Measurements from ENCODE around the gene HLA-DQA1.
"Not testable (repeated sequence)": the region's sequence is repeated elsewhere in the genome, so short reads cannot be mapped to it uniquely, and the experiment has no call there.

HLA-DQA1 gene

DNA sequence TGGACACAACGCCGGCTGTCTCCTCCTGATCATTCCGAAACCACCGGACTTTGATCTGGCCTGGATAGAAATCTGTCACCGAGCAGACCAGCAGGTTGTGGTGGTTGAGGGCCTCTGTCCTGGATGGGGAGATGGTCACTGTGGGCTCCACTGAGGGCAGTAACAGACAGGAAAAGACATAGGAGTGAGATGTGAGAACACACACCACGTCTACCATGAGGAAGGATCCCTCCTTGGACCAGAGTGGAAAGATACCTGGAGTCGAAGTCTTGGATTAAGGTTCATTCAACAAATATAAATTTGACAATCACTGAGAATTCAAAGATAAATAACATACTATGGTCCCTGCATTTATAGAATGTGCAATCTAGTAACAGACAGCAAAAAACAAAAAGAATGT lies 24.9 kb downstream of the HLA-DQA1 start:
- no peak overlapping the region for H3K4me3 Mint-ChIP-seq
- peaks cover 29% of the 10 kb centered on the region for H3K36me3 Mint-ChIP-seq (ENCODE audit: low read depth)
- H3K4me1 Mint-ChIP-seq (ENCODE audit: low read depth): peaks cover 36% of the 10 kb centered on the region
- H3K9me3 Mint-ChIP-seq: no peaks in the 10 kb centered on the region
- H3K27me3 Mint-ChIP-seq (ENCODE audit: low read depth): peaks cover 36% of the 10 kb centered on the region
- no peak overlapping the region for H3K27ac Mint-ChIP-seq

DNA sequence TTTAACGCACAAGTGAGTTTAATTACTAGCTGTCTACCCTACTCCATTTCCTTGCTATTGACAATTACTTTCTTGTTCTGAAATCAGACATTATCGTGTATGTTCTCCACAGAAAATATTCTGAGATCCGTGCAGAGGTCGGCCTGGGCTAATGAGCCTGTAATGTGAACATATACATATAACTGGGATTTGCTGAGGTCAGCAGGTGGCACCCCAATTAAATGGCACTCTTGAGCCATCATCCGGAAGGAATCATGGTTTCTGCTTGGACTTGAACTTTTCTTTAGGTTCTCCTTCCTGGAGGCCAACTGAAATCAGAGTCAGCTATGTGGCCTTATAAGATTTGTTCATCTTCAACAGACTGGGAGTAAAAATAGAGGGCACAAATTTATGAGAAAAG lies 25.6 kb downstream of the HLA-DQA1 start:
- Mint-ChIP-seq H3K9me3 (no peaks in the 10 kb centered on the region), H3K27ac (no peak overlapping the region), H3K4me1 (ENCODE audit: low read depth) (peaks cover 41% of the 10 kb centered on the region), H3K4me3 (no peak overlapping the region), H3K27me3 (ENCODE audit: low read depth) (peaks cover 41% of the 10 kb centered on the region), H3K36me3 (ENCODE audit: low read depth) (peaks cover 29% of the 10 kb centered on the region)

DNA sequence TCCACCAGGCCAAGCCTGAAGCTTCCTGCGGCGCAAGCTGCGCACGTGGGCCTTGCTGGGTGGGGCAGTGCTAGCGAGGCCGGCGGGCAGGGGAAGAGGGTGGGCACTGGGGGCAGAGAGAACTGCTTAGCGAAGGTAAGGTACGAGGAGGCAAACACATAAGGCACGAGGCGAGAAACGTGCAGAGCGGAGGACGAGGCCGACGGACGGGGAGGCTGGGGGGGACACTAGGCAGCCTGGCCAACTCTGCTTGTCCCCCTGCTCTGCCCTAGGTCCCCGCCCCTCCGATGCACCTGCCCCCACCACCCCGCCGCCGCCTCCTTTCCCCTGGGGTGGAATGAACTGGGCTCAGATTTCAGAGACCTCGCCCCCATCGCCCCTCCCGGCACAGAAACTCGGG lies 27.1 kb downstream of the HLA-DQA1 start:
- no peak overlapping the region for H3K27ac Mint-ChIP-seq
- peak overlapping the region; percentile 85 for H3K4me3 Mint-ChIP-seq
- H3K36me3 Mint-ChIP-seq (ENCODE audit: low read depth): peaks cover 25% of the 10 kb centered on the region
- no peaks in the 10 kb centered on the region for H3K9me3 Mint-ChIP-seq
- peaks cover 50% of the 10 kb centered on the region for H3K4me1 Mint-ChIP-seq (ENCODE audit: low read depth)
- peaks cover 47% of the 10 kb centered on the region for H3K27me3 Mint-ChIP-seq (ENCODE audit: low read depth)

DNA sequence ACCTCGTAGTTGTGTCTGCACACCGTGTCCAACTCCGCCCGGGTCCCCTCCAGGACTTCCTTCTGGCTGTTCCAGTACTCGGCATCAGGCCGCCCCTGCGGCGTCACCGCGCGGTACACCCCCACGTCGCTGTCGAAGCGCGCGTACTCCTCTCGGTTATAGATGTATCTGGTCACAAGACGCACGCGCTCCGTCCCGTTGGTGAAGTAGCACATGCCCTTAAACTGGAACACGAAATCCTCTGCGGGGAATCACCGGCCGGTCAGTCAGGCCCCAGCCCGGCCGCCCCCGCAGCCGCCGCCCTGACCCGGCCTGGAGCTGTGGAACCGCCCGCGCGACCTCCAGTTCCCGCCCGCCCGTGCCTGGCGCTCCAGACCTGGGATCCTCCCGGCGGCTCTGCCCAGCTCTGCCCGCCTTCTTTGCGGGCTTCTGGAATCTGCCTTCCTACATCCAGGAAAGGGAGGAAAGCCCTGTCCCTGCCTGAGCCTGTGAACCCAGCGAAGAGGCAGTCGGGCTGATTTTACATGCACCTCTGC lies 27.7 kb downstream of the HLA-DQA1 start:
- peak overlapping the region; percentile 85 for H3K27ac Mint-ChIP-seq
- H3K36me3 Mint-ChIP-seq (ENCODE audit: low read depth): peaks cover 22% of the 10 kb centered on the region
- H3K27me3 Mint-ChIP-seq (ENCODE audit: low read depth): peaks cover 46% of the 10 kb centered on the region
- no peaks in the 10 kb centered on the region for H3K9me3 Mint-ChIP-seq
- H3K4me3 Mint-ChIP-seq: peak overlapping the region; percentile 85
- peaks cover 48% of the 10 kb centered on the region for H3K4me1 Mint-ChIP-seq (ENCODE audit: low read depth)

GRCh38 chr6:32665661-32666060 lies 28.5 kb downstream of the HLA-DQA1 start:
- H3K36me3 Mint-ChIP-seq (ENCODE audit: low read depth): peaks cover 18% of the 10 kb centered on the region
- peak overlapping the region; percentile 85 for H3K27ac Mint-ChIP-seq
- H3K27me3 Mint-ChIP-seq (ENCODE audit: low read depth): peaks cover 46% of the 10 kb centered on the region
- H3K4me3 Mint-ChIP-seq: peak overlapping the region; percentile 85
- H3K9me3 Mint-ChIP-seq: no peaks in the 10 kb centered on the region
- H3K4me1 Mint-ChIP-seq (ENCODE audit: low read depth): peaks cover 44% of the 10 kb centered on the region

- H3K4me1 Mint-ChIP-seq (ENCODE audit: low read depth): peaks cover 40% of the 10 kb centered on the region
- H3K4me3 Mint-ChIP-seq: peak within 1 kb of the TSS; percentile 85
Measured at GRCh38 chr6:32666420-32667300, 29.5 kb downstream of the HLA-DQA1 start, which contains the start of gene HLA-DQB1. HLA-DQB1 (minus strand) TSS chr6:32666657; CDS start chr6:32666607, 50 bp downstream.

GRCh38 chr6:32668226-32668747 lies 31.1 kb downstream of the HLA-DQA1 start:
- H3K9me3 Mint-ChIP-seq: peaks cover 6% of the 10 kb centered on the region
- H3K4me3 Mint-ChIP-seq: no peak overlapping the region
- H3K27me3 Mint-ChIP-seq (ENCODE audit: low read depth): peaks cover 39% of the 10 kb centered on the region
- peak overlapping the region; percentile 69 for H3K27ac Mint-ChIP-seq
- H3K36me3 Mint-ChIP-seq (ENCODE audit: low read depth): peaks cover 12% of the 10 kb centered on the region
- peaks cover 40% of the 10 kb centered on the region for H3K4me1 Mint-ChIP-seq (ENCODE audit: low read depth)

More at GRCh38 chr6:32666420-32667300, 29.5 kb downstream of the HLA-DQA1 start, which contains the start of gene HLA-DQB1:
- peak within 1 kb of the TSS; percentile 85 for H3K27ac Mint-ChIP-seq
- H3K27me3 Mint-ChIP-seq (ENCODE audit: low read depth): peaks cover 46% of the 10 kb centered on the region
- peaks cover under 1% of the 10 kb centered on the region for H3K9me3 Mint-ChIP-seq
- peaks cover 18% of the 10 kb centered on the region for H3K36me3 Mint-ChIP-seq (ENCODE audit: low read depth)

DNA sequence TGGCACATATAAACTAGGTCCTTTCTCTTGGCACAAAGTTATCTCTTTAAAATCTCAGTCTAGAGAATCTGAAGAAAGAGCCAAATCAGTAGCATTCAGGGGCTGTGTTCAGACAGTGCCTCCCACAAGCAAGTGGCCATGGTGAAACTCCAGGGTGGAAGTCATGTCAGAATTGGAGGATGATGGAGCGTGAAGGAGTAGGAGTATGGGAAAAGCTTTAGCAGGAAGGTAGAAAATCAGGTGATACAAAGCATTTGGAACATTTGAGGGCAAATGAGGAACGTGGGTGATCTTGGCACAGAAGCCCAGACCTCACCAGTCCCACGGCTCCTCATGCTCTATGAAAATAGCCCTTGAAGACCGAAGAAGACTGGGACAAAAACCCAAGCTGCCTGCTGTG lies 32.0 kb downstream of the HLA-DQA1 start:
- Mint-ChIP-seq H3K4me1 (ENCODE audit: low read depth) (peaks cover 40% of the 10 kb centered on the region), H3K27ac (peak overlapping the region; percentile 36), H3K27me3 (ENCODE audit: low read depth) (peaks cover 38% of the 10 kb centered on the region), H3K9me3 (peaks cover 6% of the 10 kb centered on the region), H3K4me3 (no peak overlapping the region), H3K36me3 (ENCODE audit: low read depth) (peaks cover 5% of the 10 kb centered on the region)

DNA sequence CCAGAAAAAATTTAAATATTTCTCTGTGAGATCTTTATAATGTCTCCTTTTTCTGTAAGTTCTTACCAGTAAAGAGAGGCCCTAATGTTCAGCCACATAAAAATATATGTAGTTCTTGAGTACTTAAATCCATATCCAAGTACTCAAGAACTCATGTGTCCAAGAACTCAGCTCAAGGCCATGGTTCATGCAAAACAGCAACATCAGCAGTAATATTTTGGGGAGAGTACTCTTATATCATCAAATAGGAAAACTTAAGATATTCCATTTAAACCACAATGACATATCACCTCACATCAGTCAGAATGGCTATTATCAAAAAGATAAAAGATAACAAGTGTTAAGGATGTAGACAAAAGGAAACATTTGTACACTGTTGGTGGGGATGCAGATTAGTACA lies 32.7 kb downstream of the HLA-DQA1 start:
- Mint-ChIP-seq H3K27me3 (ENCODE audit: low read depth) (peaks cover 41% of the 10 kb centered on the region), H3K27ac (peak overlapping the region; percentile 36), H3K4me1 (ENCODE audit: low read depth) (peaks cover 38% of the 10 kb centered on the region), H3K9me3 (peaks cover 6% of the 10 kb centered on the region), H3K36me3 (ENCODE audit: low read depth) (peaks cover 3% of the 10 kb centered on the region), H3K4me3 (no peak overlapping the region)

- H3K4me3 Mint-ChIP-seq; H3K36me3 Mint-ChIP-seq (ENCODE audit: low read depth); H3K27ac Mint-ChIP-seq: not testable (repeated sequence)
- peaks cover 22% of the 10 kb centered on the region for H3K4me1 Mint-ChIP-seq (ENCODE audit: low read depth)
- H3K9me3 Mint-ChIP-seq: peaks cover 14% of the 10 kb centered on the region
- peaks cover 43% of the 10 kb centered on the region for H3K27me3 Mint-ChIP-seq (ENCODE audit: low read depth)
Measured at GRCh38 chr6:32671908-32672307, 34.7 kb downstream of the HLA-DQA1 start.

DNA sequence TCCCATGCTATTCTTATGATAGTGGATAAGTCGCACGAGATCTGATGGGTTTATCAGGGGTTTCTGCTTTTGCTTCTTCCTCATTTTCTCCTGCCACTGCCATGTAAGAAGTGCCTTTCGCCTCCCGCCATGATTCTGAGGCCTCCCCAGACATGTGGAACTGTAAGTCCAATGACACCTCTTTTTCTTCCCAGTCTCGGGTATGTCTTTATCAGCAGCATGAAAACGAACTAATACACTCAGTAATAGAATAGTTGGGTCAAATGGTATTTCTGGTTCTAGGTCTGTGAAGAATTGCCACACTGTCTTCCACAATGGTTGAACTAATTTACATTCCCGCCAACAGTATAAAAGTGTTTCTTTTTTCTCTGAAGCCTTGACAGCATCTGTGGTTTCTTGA lies 36.9 kb downstream of the HLA-DQA1 start:
- Mint-ChIP-seq H3K27me3 (ENCODE audit: low read depth) (peaks cover 53% of the 10 kb centered on the region), H3K9me3 (peaks cover 30% of the 10 kb centered on the region)
- H3K27ac Mint-ChIP-seq; H3K4me3 Mint-ChIP-seq; H3K36me3 Mint-ChIP-seq (ENCODE audit: low read depth); H3K4me1 Mint-ChIP-seq (ENCODE audit: low read depth): not testable (repeated sequence)

DNA sequence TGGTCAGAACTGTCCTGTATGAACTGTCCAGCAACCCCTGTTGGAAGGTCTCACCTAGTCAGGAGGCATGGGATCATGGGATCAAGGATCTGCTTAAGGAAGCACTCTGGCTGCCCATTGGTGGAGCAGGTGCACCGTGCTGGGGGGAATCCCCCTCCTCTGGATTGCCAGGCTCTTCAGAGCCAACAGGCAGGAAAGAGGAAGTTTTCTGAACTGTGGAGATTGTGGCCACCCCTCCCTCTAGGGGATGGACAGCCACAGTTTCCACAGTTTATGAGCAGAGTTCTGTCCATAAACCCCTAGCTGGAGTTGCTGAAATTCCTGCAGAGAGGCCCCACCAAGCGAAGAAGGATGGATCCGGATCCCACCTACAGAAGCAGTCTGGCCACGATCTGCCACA lies 42.3 kb downstream of the HLA-DQA1 start:
- peaks cover 27% of the 10 kb centered on the region for H3K9me3 Mint-ChIP-seq
- peaks cover 4% of the 10 kb centered on the region for H3K36me3 Mint-ChIP-seq (ENCODE audit: low read depth)
- H3K4me1 Mint-ChIP-seq (ENCODE audit: low read depth): peaks cover 11% of the 10 kb centered on the region
- peaks cover 76% of the 10 kb centered on the region for H3K27me3 Mint-ChIP-seq (ENCODE audit: low read depth)
- no peak overlapping the region for H3K27ac Mint-ChIP-seq
- H3K4me3 Mint-ChIP-seq: no peak overlapping the region

GRCh38 chr6:32680055-32680454 lies 42.8 kb downstream of the HLA-DQA1 start:
- H3K36me3 Mint-ChIP-seq (ENCODE audit: low read depth): peaks cover 4% of the 10 kb centered on the region
- no peak overlapping the region for H3K27ac Mint-ChIP-seq
- peaks cover 71% of the 10 kb centered on the region for H3K27me3 Mint-ChIP-seq (ENCODE audit: low read depth)
- peaks cover 13% of the 10 kb centered on the region for H3K4me1 Mint-ChIP-seq (ENCODE audit: low read depth)
- H3K9me3 Mint-ChIP-seq: peaks cover 27% of the 10 kb centered on the region
- H3K4me3 Mint-ChIP-seq: no peak overlapping the region

DNA sequence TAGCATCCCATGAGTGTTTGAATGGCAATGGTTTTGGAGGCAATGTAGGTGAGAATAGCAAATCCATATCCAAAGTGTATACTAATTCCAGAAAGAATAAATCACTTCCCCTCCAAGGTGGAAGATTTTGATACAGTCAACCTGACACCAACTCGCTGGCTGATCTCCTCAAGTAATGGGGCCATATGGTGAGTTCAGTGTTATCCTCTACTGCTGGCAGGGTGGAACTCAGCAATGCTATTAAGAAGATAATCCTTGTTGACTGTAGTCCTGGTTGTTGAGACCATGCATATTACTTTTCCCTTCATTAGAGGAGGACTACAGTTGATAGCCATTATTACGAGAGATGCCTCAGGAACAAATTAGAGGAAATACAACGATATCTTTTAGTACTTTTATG lies 47.0 kb downstream of the HLA-DQA1 start:
- H3K27ac Mint-ChIP-seq: no peak overlapping the region
- H3K4me3 Mint-ChIP-seq: no peak overlapping the region
- peaks cover 3% of the 10 kb centered on the region for H3K9me3 Mint-ChIP-seq
- H3K36me3 Mint-ChIP-seq (ENCODE audit: low read depth): peaks cover 4% of the 10 kb centered on the region
- H3K4me1 Mint-ChIP-seq (ENCODE audit: low read depth): peaks cover 23% of the 10 kb centered on the region
- H3K27me3 Mint-ChIP-seq (ENCODE audit: low read depth): peaks cover 33% of the 10 kb centered on the region

GRCh38 chr6:32685603-32686002 lies 48.4 kb downstream of the HLA-DQA1 start:
- Mint-ChIP-seq H3K9me3 (peaks cover 3% of the 10 kb centered on the region), H3K4me1 (ENCODE audit: low read depth) (peaks cover 27% of the 10 kb centered on the region), H3K36me3 (ENCODE audit: low read depth) (peaks cover 4% of the 10 kb centered on the region), H3K27ac (peak overlapping the region; percentile 77), H3K27me3 (ENCODE audit: low read depth) (peaks cover 26% of the 10 kb centered on the region), H3K4me3 (peak overlapping the region; percentile 46)

Data from T-helper 1 cell treated with Interleukin-12 subunit alpha and Interleukin-12 subunit beta and Interleukin-4 antibody, amounts not matched to agents 30 μg/mL and 1 μg/mL, for 36 hours (primary cell).